ENCODE measurements around the gene GNB4. TPM values are rescaled to one million over a fixed set of nuclear protein-coding genes. Genes with fewer than 3 reads are reported as not detected.

The GNB4 gene
- total and polyA plus RNA-seq, 10 donors: 5.5 to 47.5 (median 41.5) TPM

- intact Hi-C loops (cut with DNase I; ENCODE audit: low total_unique reads): loop anchor here (10.0 kb wide), 1 partner anchor 217 kb away; the partner anchor contains the start of gene ACTL6A
- 0 to 2% (median 1%) methylated on average over 20 to 63 of the region's 63 CpGs for WGBS, 5 donors
- H3K27me3 ChIP-seq (replicated peaks in 1 of 7): no peaks in the 10 kb centered on the region
Observed at GRCh38 chr3:179347345-179348194, 103.7 kb downstream of the GNB4 start, which contains the start of gene MFN1. Gene MFN1 (plus strand): TSS chr3:179347709. CDS start chr3:179348852, 1,143 bp downstream.

More at GRCh38 chr3:179347345-179348194, 103.7 kb downstream of the GNB4 start, which contains the start of gene MFN1:
- Histone ChIP-seq H3K27ac (peak within 1 kb of the TSS; percentile 73 to 95 (median 88)), H3K9me3 (no peaks in the 10 kb centered on the region), H3K36me3 (peaks cover 0 to 37% (median 24%) of the 10 kb centered on the region in 6 donors), H3K4me3 (peak within 1 kb of the TSS; percentile 69 to 98 (median 93)), H3K4me1 (peaks cover 17 to 56% (median 34%) of the 10 kb centered on the region in 6 donors)
- DNase-seq: peak; percentile 97
- peak; percentile 91 to 93 (median 92) for TF ChIP-seq POLR2AphosphoS5 (IDR thresholded peaks at IDR 0.05)
- TF ChIP-seq CTCF (IDR thresholded peaks at IDR 0.05 in 8 of 11, conservative IDR thresholded peaks at IDR 0.05 in 3 of 11): peak in 1 of 11 experiments; percentile 18
- peak in 2 of 3 donors; percentile 10 to 33 for TF ChIP-seq POLR2A (IDR thresholded peaks at IDR 0.05)

Small RNAs within 50 kb of the gene (small RNA-seq; reads per million reads assigned to genes)
- gene AC007620.1: 0 reads per million in 4 donors

Other genes starting within 250 kb of the GNB4 start
- 10 to 100 TPM in 1 of 7 donors, 1 to 10 TPM in 6; 4.6 to 10.5 (median 6.7) TPM for gene KCNMB3, start 200.4 kb downstream of the GNB4 start, total RNA-seq
- 1 to 10 TPM; 4.5 to 7.3 (median 7.2) TPM for gene KCNMB3, start 200.4 kb downstream of the GNB4 start, polyA plus RNA-seq
- gene ZNF639, start 128.4 kb downstream of the GNB4 start, total RNA-seq: 10 to 100 TPM; 28.8 to 68.2 (median 44.0) TPM
- gene ZNF639, start 128.4 kb downstream of the GNB4 start, polyA plus RNA-seq: 10 to 100 TPM; 18.6 to 24.1 (median 19.7) TPM
- 10 to 100 TPM; 43.7 to 74.4 (median 64.1) TPM for gene MFN1, start 103.8 kb downstream of the GNB4 start, total RNA-seq
- gene MFN1, start 103.8 kb downstream of the GNB4 start, polyA plus RNA-seq: 10 to 100 TPM; 19.0 to 26.1 (median 24.1) TPM
- 10 to 100 TPM; 33.9 to 69.5 (median 45.5) TPM for gene ACTL6A, start 111.5 kb upstream of the GNB4 start, total RNA-seq
- gene ACTL6A, start 111.5 kb upstream of the GNB4 start, polyA plus RNA-seq: 10 to 100 TPM; 53.9 to 65.0 (median 54.6) TPM
- gene MRPL47, start 153.2 kb upstream of the GNB4 start, total RNA-seq: 10 to 100 TPM; 17.8 to 23.8 (median 19.5) TPM
- gene MRPL47, start 153.2 kb upstream of the GNB4 start, polyA plus RNA-seq: 10 to 100 TPM; 34.3 to 43.2 (median 42.3) TPM
- 100 to 1,000 TPM in 1 of 7 donors, 10 to 100 TPM in 6; 70.7 to 122 (median 82.6) TPM for gene NDUFB5, start 153.3 kb upstream of the GNB4 start, total RNA-seq
- gene NDUFB5, start 153.3 kb upstream of the GNB4 start, polyA plus RNA-seq: 100 to 1,000 TPM; 104 to 118 (median 111) TPM
- gene USP13, start 201.6 kb upstream of the GNB4 start, total RNA-seq: 1 to 10 TPM; 6.3 to 9.4 (median 7.7) TPM
- 1 to 10 TPM; 1.1 to 2.0 (median 1.5) TPM for gene USP13, start 201.6 kb upstream of the GNB4 start, polyA plus RNA-seq